H1 (cell line): ENCODE data around the gene MACROD2. TPM values are rescaled to one million over a fixed set of nuclear protein-coding genes. Genes with fewer than 3 reads are reported as not detected.

ENCODE experiments used
- BCL11A ChIP-seq, 2 experiments: IDR thresholded peaks; one replicate each; pipeline ENCODE4 v1.6.1; 2011; ENCODE audit warnings: low read depth in 2 of 2, low read length in 2 of 2, mild to moderate bottlenecking in 2 of 2
- POLR2A ChIP-seq, 2 experiments: IDR thresholded peaks; 1 replicate in 1 of 2; 2 replicates in 1 of 2; pipeline ENCODE4 v1.6.1; 2011; ENCODE audit warnings: low read depth in 2 of 2, low read length in 2 of 2, mild to moderate bottlenecking in 2 of 2; ENCODE audit errors: control extremely low read depth in 1 of 2
- RBBP5 ChIP-seq: IDR thresholded peaks from 2 replicates; pipeline ENCODE4 v1.7.1; 2012; ENCODE audit warnings: low read depth, mild to moderate bottlenecking, inconsistent platforms, low read length, moderate library complexity, borderline replicate concordance
- polyA plus RNA-seq, 7 experiments: library from polyadenylated mRNA; depleted of rRNA in 3 of 7; stranded (reverse) in 5 of 7; unstranded in 2 of 7; fragments of >200 nt in 5 of 7; fragments of 200-250 nt in 2 of 7; gene quantifications; 1 replicate in 5 of 7; 2 replicates in 1 of 7; 4 replicates in 1 of 7; pipeline versions ENCODE4 v1.2.1 to v1.2.3, GENCODE V29; 2011 to 2013; ENCODE audit warnings: missing spikeins in 2 of 7, mixed read lengths in 2 of 7
- total RNA-seq: library from RNA; stranded (reverse); fragmentation: NEBNext Ultra II Directional; extraction: Animal tissue kit (Norgen Biotek cat#: 25700); gene quantifications from 2 replicates; pipeline ENCODE4 v1.2.1, GENCODE V29; 2021
- TF ChIP-seq, protein P1 (sequence below): IDR thresholded peaks from 2 replicates; pipeline ENCODE4 v1.6.1; 2011; ENCODE audit warnings: low read length, improper control_type of control experiment
- TF ChIP-seq, protein P2 (sequence below), 3 experiments: IDR thresholded peaks; 1 replicate in 2 of 3; 2 replicates in 1 of 3; pipeline versions ENCODE4 v1.5.1 to v1.6.1; 2011; ENCODE audit warnings: low read length in 3 of 3, mild to moderate bottlenecking in 3 of 3, inconsistent platforms in 2 of 3, low read depth in 1 of 3, moderate library complexity in 1 of 3; ENCODE audit not compliant: insufficient read depth in 1 of 3; ENCODE audit errors: control extremely low read depth in 1 of 3

The MACROD2 gene
- total and polyA plus RNA-seq, 2 of the 8 experiments (the other 6 are each of a cell fraction or from before 2014, with no cell fraction given), result 0.70 to 3.9 TPM

DNA sequence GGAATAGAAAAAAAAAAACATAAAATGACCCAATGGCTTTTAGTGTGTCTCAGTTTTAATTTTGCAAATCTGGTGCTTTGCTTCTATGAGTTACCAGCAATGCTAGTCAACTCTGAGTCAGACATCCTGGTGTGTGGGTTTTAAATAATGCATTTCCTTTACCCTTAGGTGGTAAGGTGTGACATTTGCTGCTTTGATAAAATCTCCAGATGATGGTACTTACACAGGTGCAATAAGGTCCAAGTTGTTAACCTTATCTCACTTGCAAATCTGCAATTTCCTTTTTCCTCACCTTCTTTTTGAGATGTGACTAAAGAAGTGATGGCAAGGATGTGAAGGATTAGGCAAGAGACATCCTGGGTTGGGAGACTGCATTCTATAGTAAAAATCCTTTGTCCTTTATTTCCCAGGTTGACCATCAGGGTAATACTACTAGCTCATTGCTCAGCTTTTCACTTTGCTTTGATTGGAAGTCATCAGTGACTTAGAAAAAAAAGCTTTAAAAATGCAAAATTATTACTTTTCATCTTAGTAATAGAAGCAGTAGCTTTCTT, 1160.6 kb downstream of the MACROD2 start (continued):
- TF ChIP-seq, protein P1, sequence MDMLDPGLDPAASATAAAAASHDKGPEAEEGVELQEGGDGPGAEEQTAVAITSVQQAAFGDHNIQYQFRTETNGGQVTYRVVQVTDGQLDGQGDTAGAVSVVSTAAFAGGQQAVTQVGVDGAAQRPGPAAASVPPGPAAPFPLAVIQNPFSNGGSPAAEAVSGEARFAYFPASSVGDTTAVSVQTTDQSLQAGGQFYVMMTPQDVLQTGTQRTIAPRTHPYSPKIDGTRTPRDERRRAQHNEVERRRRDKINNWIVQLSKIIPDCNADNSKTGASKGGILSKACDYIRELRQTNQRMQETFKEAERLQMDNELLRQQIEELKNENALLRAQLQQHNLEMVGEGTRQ, result no peak
- no peak for TF ChIP-seq BCL11A (IDR thresholded peaks at IDR 0.05; ENCODE audit: low read depth in 2 of 2, low read length in 2 of 2)
- no peak for TF ChIP-seq POLR2A (IDR thresholded peaks at IDR 0.05; ENCODE audit: control extremely low read depth in 1 of 2, low read depth in 2 of 2, low read length in 2 of 2)
- TF ChIP-seq, protein P2, sequence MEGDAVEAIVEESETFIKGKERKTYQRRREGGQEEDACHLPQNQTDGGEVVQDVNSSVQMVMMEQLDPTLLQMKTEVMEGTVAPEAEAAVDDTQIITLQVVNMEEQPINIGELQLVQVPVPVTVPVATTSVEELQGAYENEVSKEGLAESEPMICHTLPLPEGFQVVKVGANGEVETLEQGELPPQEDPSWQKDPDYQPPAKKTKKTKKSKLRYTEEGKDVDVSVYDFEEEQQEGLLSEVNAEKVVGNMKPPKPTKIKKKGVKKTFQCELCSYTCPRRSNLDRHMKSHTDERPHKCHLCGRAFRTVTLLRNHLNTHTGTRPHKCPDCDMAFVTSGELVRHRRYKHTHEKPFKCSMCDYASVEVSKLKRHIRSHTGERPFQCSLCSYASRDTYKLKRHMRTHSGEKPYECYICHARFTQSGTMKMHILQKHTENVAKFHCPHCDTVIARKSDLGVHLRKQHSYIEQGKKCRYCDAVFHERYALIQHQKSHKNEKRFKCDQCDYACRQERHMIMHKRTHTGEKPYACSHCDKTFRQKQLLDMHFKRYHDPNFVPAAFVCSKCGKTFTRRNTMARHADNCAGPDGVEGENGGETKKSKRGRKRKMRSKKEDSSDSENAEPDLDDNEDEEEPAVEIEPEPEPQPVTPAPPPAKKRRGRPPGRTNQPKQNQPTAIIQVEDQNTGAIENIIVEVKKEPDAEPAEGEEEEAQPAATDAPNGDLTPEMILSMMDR (IDR thresholded peaks at IDR 0.05; ENCODE audit: control extremely low read depth in 1 of 3, insufficient read depth in 1 of 3, low read depth in 1 of 3, low read length in 3 of 3), result no peak
- no peak for TF ChIP-seq RBBP5
